MM.1S (cell line): ENCODE data around the gene RERE.

ENCODE experiments used
- EZH2 ChIP-seq: fragments of 300-600 bp; sonication (generic); optimal IDR thresholded peaks from 2 replicates; pipeline ENCODE3; 2017; ENCODE audit warnings: low read depth, mild to moderate bottlenecking, antibody characterized with exemption, low read length, mixed read lengths
- EZH2phosphoT487 ChIP-seq: fragments of 300-600 bp; sonication (generic); IDR thresholded peaks from 2 replicates; pipeline ENCODE4 v1.6.1; 2018; ENCODE audit warnings: antibody characterized with exemption, low read length
- TF ChIP-seq, protein P1 (sequence below): fragments of 300-600 bp; sonication (generic); IDR thresholded peaks from 2 replicates; pipeline ENCODE4 v1.5.1; 2016; ENCODE audit warnings: antibody characterized with exemption, low read length, mixed read lengths

DNA sequence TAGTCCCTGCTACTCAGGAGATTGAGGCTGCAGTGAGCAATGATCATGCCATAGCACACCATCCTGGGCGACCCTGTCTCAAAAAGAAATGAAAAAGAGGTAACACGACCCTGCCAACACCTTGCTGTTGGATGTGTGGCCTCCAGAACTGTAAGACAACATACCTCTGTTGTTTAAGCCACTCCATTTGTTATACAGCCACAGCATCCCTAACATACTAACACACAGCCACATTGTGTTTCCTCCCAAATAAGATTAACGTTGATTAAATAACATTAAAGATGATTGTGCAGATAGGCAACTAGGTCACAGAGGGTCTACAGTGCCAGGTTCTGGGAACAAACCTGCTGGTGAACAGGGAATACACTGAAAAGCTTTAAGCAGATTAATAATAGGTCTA, 170.4 kb downstream of the RERE start:
- TF ChIP-seq, protein P1, sequence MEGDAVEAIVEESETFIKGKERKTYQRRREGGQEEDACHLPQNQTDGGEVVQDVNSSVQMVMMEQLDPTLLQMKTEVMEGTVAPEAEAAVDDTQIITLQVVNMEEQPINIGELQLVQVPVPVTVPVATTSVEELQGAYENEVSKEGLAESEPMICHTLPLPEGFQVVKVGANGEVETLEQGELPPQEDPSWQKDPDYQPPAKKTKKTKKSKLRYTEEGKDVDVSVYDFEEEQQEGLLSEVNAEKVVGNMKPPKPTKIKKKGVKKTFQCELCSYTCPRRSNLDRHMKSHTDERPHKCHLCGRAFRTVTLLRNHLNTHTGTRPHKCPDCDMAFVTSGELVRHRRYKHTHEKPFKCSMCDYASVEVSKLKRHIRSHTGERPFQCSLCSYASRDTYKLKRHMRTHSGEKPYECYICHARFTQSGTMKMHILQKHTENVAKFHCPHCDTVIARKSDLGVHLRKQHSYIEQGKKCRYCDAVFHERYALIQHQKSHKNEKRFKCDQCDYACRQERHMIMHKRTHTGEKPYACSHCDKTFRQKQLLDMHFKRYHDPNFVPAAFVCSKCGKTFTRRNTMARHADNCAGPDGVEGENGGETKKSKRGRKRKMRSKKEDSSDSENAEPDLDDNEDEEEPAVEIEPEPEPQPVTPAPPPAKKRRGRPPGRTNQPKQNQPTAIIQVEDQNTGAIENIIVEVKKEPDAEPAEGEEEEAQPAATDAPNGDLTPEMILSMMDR: no peak
- TF ChIP-seq EZH2phosphoT487 (no peak), EZH2 (no peak)
